SK-N-SH (cell line): ENCODE results near the gene PPP1R3C. TPM values are rescaled to one million over a fixed set of nuclear protein-coding genes. Genes with fewer than 3 reads are reported as not detected.

Experiments
- CTCF ChIA-PET: fragments of 300-600, 350-600 bp; formaldehyde crosslinking; extraction: SDS; loops from one replicate; lab custom pipeline; 2021; lab: Yijun Ruan, JAX
- POLR2A ChIA-PET: fragments of 350-600 bp; sonication (Branson Sonifier 250); formaldehyde crosslinking; extraction: SDS; loops from one replicate; lab custom pipeline; 2020; ENCODE audit warnings: antibody characterized with exemption, inconsistent platforms; lab: Yijun Ruan, JAX
- DNase-seq: peaks from one replicate; pipeline ENCODE4 v3.0.0; 2012
- H2AFZ ChIP-seq: fragments of 200-600 bp; sonication (generic); 2 replicates; pipeline ENCODE4 v1.8.1; 2016; ENCODE audit warnings: antibody characterized with exemption, mild to moderate bottlenecking, low read depth
- H3F3A ChIP-seq: fragments of 200-600 bp; sonication (generic); replicated peaks from 2 replicates; pipeline ENCODE3; 2016; ENCODE audit warnings: antibody characterized with exemption, mild to moderate bottlenecking; ENCODE audit not compliant: insufficient read depth
- H3K27ac ChIP-seq, 2 experiments: fragments of 200-500 bp in 1 of 2; fragments of 200-600 bp in 1 of 2; sonication (Bioruptor generic) in 1 of 2; sonication (generic), shearing (Covaris generic) in 1 of 2; 2 replicates each; pipeline versions ENCODE4 v1.5.1 to v1.6.1; 2014 to 2016; ENCODE audit warnings: low read depth in 2 of 2, inconsistent platforms in 1 of 2, low read length in 1 of 2, mild to moderate bottlenecking in 1 of 2, mixed read lengths in 1 of 2
- H3K27me3 ChIP-seq: fragments of 200-600 bp; sonication (generic), shearing (Covaris generic); 2 replicates; pipeline ENCODE4 v1.6.1; 2016; ENCODE audit warnings: mixed run types; ENCODE audit not compliant: insufficient read depth
- H3K36me3 ChIP-seq, 2 experiments: fragments of 200-500 bp in 1 of 2; fragments of 200-600 bp in 1 of 2; sonication (Bioruptor generic) in 1 of 2; sonication (generic) in 1 of 2; replicated peaks in 1 of 2; 2 replicates each; pipeline versions ENCODE3 to v1.5.1; 2014 to 2016; ENCODE audit warnings: low read length in 1 of 2, mild to moderate bottlenecking in 1 of 2; ENCODE audit not compliant: insufficient read depth in 2 of 2, control insufficient read depth in 1 of 2
- H3K4me1 ChIP-seq, 2 experiments: fragments of 200-500 bp in 1 of 2; fragments of 200-600 bp in 1 of 2; sonication (Bioruptor generic) in 1 of 2; sonication (generic), shearing (Covaris generic) in 1 of 2; 2 replicates each; pipeline versions ENCODE4 v1.5.1 to v1.6.1; 2014 to 2016; ENCODE audit warnings: low read depth in 1 of 2, low read length in 1 of 2, mixed run types in 1 of 2; ENCODE audit not compliant: insufficient read depth in 2 of 2, control insufficient read depth in 1 of 2
- H3K4me2 ChIP-seq: fragments of 200-600 bp; sonication (generic), shearing (Covaris generic); 2 replicates; pipeline ENCODE4 v1.6.1; 2017; ENCODE audit warnings: mixed run types
- H3K4me3 ChIP-seq, 2 experiments: fragments of 200-500 bp in 1 of 2; fragments of 200-600 bp in 1 of 2; sonication (Bioruptor generic) in 1 of 2; sonication (generic), shearing (Covaris generic) in 1 of 2; 2 replicates each; pipeline versions ENCODE4 v1.5.1 to v1.8.1; 2014 to 2016; ENCODE audit warnings: low read depth in 2 of 2, inconsistent platforms in 1 of 2, low read length in 1 of 2, mild to moderate bottlenecking in 1 of 2, mixed read lengths in 1 of 2, moderate library complexity in 1 of 2
- H3K79me2 ChIP-seq: fragments of 200-600 bp; sonication (generic); 2 replicates; pipeline ENCODE4 v1.8.1; 2017; ENCODE audit warnings: mild to moderate bottlenecking; ENCODE audit not compliant: insufficient read depth
- H3K9ac ChIP-seq: fragments of 200-600 bp; sonication (generic); 2 replicates; pipeline ENCODE4 v1.6.1; 2017; ENCODE audit warnings: mixed run types
- H3K9me2 ChIP-seq: fragments of 200-600 bp; sonication (generic); 2 replicates; pipeline ENCODE4 v1.6.1; 2017; ENCODE audit warnings: mixed run types
- H3K9me3 ChIP-seq: fragments of 200-600 bp; sonication (generic); 2 replicates; pipeline ENCODE4 v1.6.1; 2017; ENCODE audit warnings: mixed run types, mild to moderate bottlenecking, moderate library complexity
- H4K20me1 ChIP-seq: fragments of 200-600 bp; sonication (generic); 2 replicates; pipeline ENCODE4 v1.6.1; 2017; ENCODE audit warnings: mild to moderate bottlenecking, mixed run types; ENCODE audit not compliant: insufficient read depth
- CTCF ChIP-seq: fragments of 200-600 bp; sonication (generic); IDR thresholded peaks from 2 replicates; pipeline ENCODE4 v1.6.1; 2017; ENCODE audit warnings: antibody characterized with exemption, mild to moderate bottlenecking, moderate library complexity
- ELF1 ChIP-seq: IDR thresholded peaks from 2 replicates; pipeline ENCODE4 v1.4.0; 2012
- EP300 ChIP-seq, 2 experiments: IDR thresholded peaks; 2 replicates each; pipeline versions ENCODE4 v1.4.0 to v1.6.1; 2012; ENCODE audit warnings: borderline replicate concordance in 1 of 2, low read depth in 1 of 2, low read length in 1 of 2
- EZH2phosphoT487 ChIP-seq: fragments of 200-600 bp; sonication (generic); IDR thresholded peaks from 2 replicates; pipeline ENCODE4 v1.6.1; 2017; ENCODE audit warnings: low read depth, mixed run types, mild to moderate bottlenecking, antibody characterized with exemption, moderate library complexity, borderline replicate concordance
- FOSL2 ChIP-seq: IDR thresholded peaks from 2 replicates; pipeline ENCODE4 v1.4.0; 2012; ENCODE audit warnings: low read depth, mild to moderate bottlenecking, moderate library complexity, borderline replicate concordance
- FOXM1 ChIP-seq: IDR thresholded peaks from 2 replicates; pipeline ENCODE4 v1.4.0; 2012; ENCODE audit warnings: low read depth, mild to moderate bottlenecking
- GATA2 ChIP-seq: sonication (generic); formaldehyde crosslinking; IDR thresholded peaks from 2 replicates; pipeline ENCODE4 v1.5.0; 2020; ENCODE audit warnings: mild to moderate bottlenecking, missing genetic modification reagents
- IRF3 ChIP-seq: fragments of 150-350 bp; IDR thresholded peaks from 2 replicates; pipeline ENCODE4 v1.6.1; 2016; ENCODE audit warnings: mild to moderate bottlenecking, low read depth, low read length
- MAX ChIP-seq: IDR thresholded peaks from 2 replicates; pipeline ENCODE4 v1.4.0; 2012; ENCODE audit warnings: low read depth
- MXI1 ChIP-seq: IDR thresholded peaks from 2 replicates; pipeline ENCODE4 v1.6.1; 2012; ENCODE audit warnings: mild to moderate bottlenecking, low read depth, low read length, improper control_type of control experiment
- NFIC ChIP-seq: IDR thresholded peaks from 2 replicates; pipeline ENCODE4 v1.4.0; 2012; ENCODE audit warnings: borderline replicate concordance
- PBX3 ChIP-seq: IDR thresholded peaks from 2 replicates; pipeline ENCODE4; 2012
- RAD21 ChIP-seq: IDR thresholded peaks from 2 replicates; pipeline ENCODE4 v1.6.1; 2012; ENCODE audit warnings: mild to moderate bottlenecking, low read length
- RXRA ChIP-seq: IDR thresholded peaks from 2 replicates; pipeline ENCODE4 v1.4.0; 2012; ENCODE audit warnings: low read depth, mild to moderate bottlenecking, borderline replicate concordance
- SIN3A ChIP-seq: IDR thresholded peaks from 2 replicates; pipeline ENCODE4 v1.6.1; 2012; ENCODE audit warnings: low read depth, mild to moderate bottlenecking, low read length, moderate library complexity, borderline replicate concordance
- SMC3 ChIP-seq: IDR thresholded peaks from 2 replicates; pipeline ENCODE4 v1.6.1; 2012; ENCODE audit warnings: low read depth, low read length, improper control_type of control experiment
- TCF12 ChIP-seq: IDR thresholded peaks from 2 replicates; pipeline ENCODE4 v1.4.0; 2012
- TEAD4 ChIP-seq: IDR thresholded peaks from 2 replicates; pipeline ENCODE4 v1.4.0; 2012; ENCODE audit warnings: mild to moderate bottlenecking, borderline replicate concordance; ENCODE audit not compliant: insufficient read depth
- USF1 ChIP-seq: IDR thresholded peaks from 2 replicates; pipeline ENCODE4 v1.4.0; 2012; ENCODE audit warnings: low read depth, borderline replicate concordance
- USF2 ChIP-seq: fragments of 150-350 bp; IDR thresholded peaks from 2 replicates; pipeline ENCODE4 v1.6.1; 2017; ENCODE audit warnings: antibody characterized with exemption, low read length, low read depth, borderline replicate concordance
- YY1 ChIP-seq: IDR thresholded peaks from 2 replicates; pipeline ENCODE4 v1.4.0; 2012; ENCODE audit warnings: low read depth, mild to moderate bottlenecking
- WGBS: methylation state at CpG from one replicate; pipeline ENCODE4 v1.1.6; 2017; ENCODE audit warnings: low lambda C conversion rate; 5-methylcytosine and 5-hydroxymethylcytosine counted together
- polyA plus RNA-seq, 3 experiments: library from polyadenylated mRNA; depleted of rRNA; stranded (reverse); fragments of >200 nt; gene quantifications; 2 replicates each; pipeline ENCODE4 v1.2.3, GENCODE V29; 2012

Gene PPP1R3C
- polyA plus RNA-seq, 1 of the 3 experiments (the other 2 are of a cell fraction) = 9.0 TPM

- Histone ChIP-seq H3K9me2 (no peaks in the 10 kb centered on the region), H3K4me3 (no peak overlapping the region), H3K36me3 (no peaks in the 10 kb centered on the region), H3K27ac (peak overlapping the region; percentile 92 to 97), H3K27me3 (no peaks in the 10 kb centered on the region), H3K79me2 (no peaks in the 10 kb centered on the region), H2AFZ (no peak overlapping the region), H3K9ac (no peak overlapping the region), H3F3A (peaks cover 41% of the 10 kb centered on the region), H3K9me3 (no peaks in the 10 kb centered on the region), H3K4me2 (peak overlapping the region; percentile 60), H4K20me1 (no peaks in the 10 kb centered on the region), H3K4me1 (peaks cover 50 to 51% of the 10 kb centered on the region in 2 experiments)
- DNase-seq = no peak
- no peak for TF ChIP-seq SMC3
- no peak for TF ChIP-seq CTCF
- 90% methylated on average over 3 of the region's 3 CpGs for whole genome bisulfite sequencing
- POLR2A ChIA-PET = no interaction called here
- CTCF ChIA-PET = interaction anchor here (0.6 to 9.1 kb wide), 7 partner anchors 10 to 45 kb away, joined by 3 to 51 read pairs (median 3); partner anchors contain the start of gene PPP1R3C
Observed at GRCh38 chr10:91589658-91590035, 43.2 kb downstream of the PPP1R3C start.

GRCh38 chr10:91589015-91589657 lies 43.7 kb downstream of the PPP1R3C start:
- POLR2A ChIA-PET = no interaction called here
- peaks cover 50 to 51% of the 10 kb centered on the region in 2 experiments for H3K4me1 ChIP-seq
- TF ChIP-seq EZH2phosphoT487 = no peak
- TF ChIP-seq PBX3 = peak; percentile 90
- peak; percentile 60; the same call in 1 of the 2 replicates for TF ChIP-seq RXRA
- TF ChIP-seq EP300 (IDR thresholded peaks at IDR 0.05; ENCODE audit: borderline replicate concordance in 1 of 2, low read depth in 1 of 2, low read length in 1 of 2) = peak in 1 of 2 experiments; percentile 65; a peak in 1 of 4 replicates
- no peak for TF ChIP-seq SMC3
- TF ChIP-seq USF1 = no peak
- TF ChIP-seq MAX = no peak
- TF ChIP-seq USF2 = no peak
- TF ChIP-seq TEAD4 = peak; percentile 41; the same call in 1 of the 2 replicates
- TF ChIP-seq ELF1 = no peak
- no peak for TF ChIP-seq YY1
- no peak for TF ChIP-seq FOXM1
- no peak for TF ChIP-seq RAD21
- no peak for TF ChIP-seq MXI1
- TF ChIP-seq NFIC = peak; percentile 65
- no peak for TF ChIP-seq FOSL2
- TF ChIP-seq SIN3A = no peak
- TF ChIP-seq IRF3 = no peak
- TF ChIP-seq GATA2 (CRISPR knock-in tag) = no peak
- peak; percentile 59 for TF ChIP-seq TCF12

More at GRCh38 chr10:91589015-91589657, 43.7 kb downstream of the PPP1R3C start:
- no peak overlapping the region for H3K4me3 ChIP-seq
- no peak for DNase-seq
- no peaks in the 10 kb centered on the region for H4K20me1 ChIP-seq
- no peaks in the 10 kb centered on the region for H3K9me3 ChIP-seq
- peaks cover 41% of the 10 kb centered on the region for H3F3A ChIP-seq
- no peaks in the 10 kb centered on the region for H3K9me2 ChIP-seq
- 53% methylated on average over 6 of the region's 6 CpGs for WGBS
- 0 out of 2 replicates have a peak overlapping the region, but pooled peaks have one; percentile 15 for H2AFZ ChIP-seq
- H3K9ac ChIP-seq = peak overlapping the region; percentile 9; the same call in 1 of the 2 replicates
- H3K27ac ChIP-seq = peak overlapping the region; percentile 92 to 97; a peak in 3 of 4 replicates
- H3K79me2 ChIP-seq = no peaks in the 10 kb centered on the region
- CTCF ChIA-PET = interaction anchor here (0.6 to 2.8 kb wide), 7 partner anchors 9 to 44 kb away, joined by 3 to 7 read pairs (median 3); partner anchors contain the start of gene PPP1R3C
- H3K27me3 ChIP-seq = no peaks in the 10 kb centered on the region
- H3K4me2 ChIP-seq = peak overlapping the region; percentile 60
- H3K36me3 ChIP-seq = no peaks in the 10 kb centered on the region
